VCaP (cell line): Measurements from ENCODE around the gene GATA5.
A peak's percentile ranks its signal among the peaks of the same experiment; 100 is the strongest.

Source experiments
- H3K27ac ChIP-seq: fragments of 450-650 bp; 2 replicates; pipeline ENCODE4 v1.5.1; 2017
- CTCF ChIP-seq: fragments of 450-650 bp; conservative IDR thresholded peaks from 2 replicates; pipeline ENCODE4 v1.5.1; 2017; ENCODE audit warnings: mild to moderate bottlenecking, moderate library complexity

GATA5 gene

GRCh38 chr20:62480318-62480717, 4.5 kb upstream of the GATA5 start:
- no peak overlapping the region for H3K27ac ChIP-seq

GRCh38 chr20:62479656-62480055, 3.9 kb upstream of the GATA5 start:
- H3K27ac ChIP-seq, result no peak overlapping the region
- TF ChIP-seq CTCF, result no peak

More at GRCh38 chr20:62480318-62480717, 4.5 kb upstream of the GATA5 start:
- no peak for TF ChIP-seq CTCF

- H3K27ac ChIP-seq, result no peak overlapping the region
- TF ChIP-seq CTCF, result no peak
Measured at GRCh38 chr20:62479156-62479555, 3.4 kb upstream of the GATA5 start.

- no peak overlapping the region for H3K27ac ChIP-seq
- TF ChIP-seq CTCF, result peak; percentile 62
Measured at GRCh38 chr20:62477669-62478455, 2.1 kb upstream of the GATA5 start.

- no peak for TF ChIP-seq CTCF
- peak overlapping the region; percentile 32; the same call in 1 of the 2 replicates for H3K27ac ChIP-seq
Measured at GRCh38 chr20:62476056-62476838, 452 bp upstream of the GATA5 start.

GRCh38 chr20:62475027-62475771, 596 bp downstream of the GATA5 start:
- TF ChIP-seq CTCF, result no peak
- peak overlapping the region; percentile 32; the same call in 1 of the 2 replicates for H3K27ac ChIP-seq

- H3K27ac ChIP-seq, result no peak overlapping the region
- no peak for TF ChIP-seq CTCF
Measured at GRCh38 chr20:62474604-62475026, 1.2 kb downstream of the GATA5 start.
